IPS-20b (cell line): Measurements from ENCODE around the gene FKBP6.
"Not testable (repeated sequence)": the region's sequence is repeated elsewhere in the genome, so short reads cannot be mapped to it uniquely, and the experiment has no call there.

Experiments used
- H3K27ac ChIP-seq: one replicate; pipeline ENCODE4 v1.5.1; 2013; ENCODE audit warnings: low read length
- H3K27me3 ChIP-seq: 2 replicates; pipeline ENCODE4 v1.6.1; 2013; ENCODE audit warnings: mild to moderate bottlenecking, low read length, inconsistent platforms; ENCODE audit not compliant: insufficient read depth
- H3K36me3 ChIP-seq: 2 replicates; pipeline ENCODE4 v1.6.1; 2013; ENCODE audit warnings: low read depth, mild to moderate bottlenecking, inconsistent platforms, low read length, moderate library complexity; ENCODE audit not compliant: insufficient read depth
- H3K4me1 ChIP-seq: 2 replicates; pipeline ENCODE4 v1.6.1; 2013; ENCODE audit warnings: mild to moderate bottlenecking, control low read depth, inconsistent platforms, low read length, moderate library complexity; ENCODE audit not compliant: insufficient read depth
- H3K4me3 ChIP-seq: 2 replicates; pipeline ENCODE4 v1.5.1; 2013; ENCODE audit warnings: mild to moderate bottlenecking, low read length, inconsistent platforms
- H3K9ac ChIP-seq: 2 replicates; pipeline ENCODE4 v1.6.1; 2013; ENCODE audit warnings: low read depth, mild to moderate bottlenecking, inconsistent platforms, low read length, moderate library complexity
- H3K9me3 ChIP-seq: 2 replicates; pipeline ENCODE4 v1.6.1; 2013; ENCODE audit warnings: mild to moderate bottlenecking, low read depth, low read length, inconsistent platforms; ENCODE audit not compliant: insufficient read depth

The FKBP6 gene

GRCh38 chr7:73387221-73387828 is 59.4 kb downstream of the FKBP6 start:
- no peak overlapping the region for H3K4me3 ChIP-seq
- H3K9ac ChIP-seq: no peak overlapping the region
- H3K27ac ChIP-seq: no peak overlapping the region
- H3K9me3 ChIP-seq: peaks cover 5% of the 10 kb centered on the region; the same call in 1 of the 2 replicates
- peaks cover 3% of the 10 kb centered on the region; the same call in 1 of the 2 replicates for H3K27me3 ChIP-seq
- no peaks in the 10 kb centered on the region for H3K4me1 ChIP-seq
- no peaks in the 10 kb centered on the region for H3K36me3 ChIP-seq

DNA sequence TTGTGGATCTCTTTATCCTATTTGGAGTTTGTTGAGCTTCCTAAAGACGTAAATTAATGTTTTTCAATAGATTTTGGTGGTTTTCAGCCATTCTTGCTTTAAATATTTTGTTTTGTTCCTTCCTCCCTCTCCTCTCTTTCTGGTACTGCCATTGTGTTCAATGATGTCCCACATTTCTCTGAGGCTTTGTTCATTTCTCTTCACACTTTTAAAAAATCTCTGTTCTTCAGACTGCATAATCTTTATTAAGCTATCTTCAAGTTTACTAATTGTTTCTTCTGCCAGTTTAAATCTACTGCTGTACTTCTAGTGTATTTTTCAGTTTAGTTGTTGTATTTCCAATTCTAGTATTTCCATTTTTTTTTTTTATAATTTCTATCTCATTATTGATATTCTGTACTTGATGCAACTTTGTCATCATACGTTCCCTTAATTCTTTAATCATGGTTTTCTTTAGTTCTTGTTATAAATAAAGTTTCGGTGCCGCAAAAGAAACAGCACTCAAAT is 60.0 kb downstream of the FKBP6 start:
- Histone ChIP-seq H3K36me3 (no peaks in the 10 kb centered on the region), H3K4me3 (no peak overlapping the region), H3K9me3 (peaks cover 5% of the 10 kb centered on the region; the same call in 1 of the 2 replicates), H3K27ac (no peak overlapping the region), H3K27me3 (peaks cover 3% of the 10 kb centered on the region; the same call in 1 of the 2 replicates), H3K4me1 (no peaks in the 10 kb centered on the region), H3K9ac (no peak overlapping the region)

DNA sequence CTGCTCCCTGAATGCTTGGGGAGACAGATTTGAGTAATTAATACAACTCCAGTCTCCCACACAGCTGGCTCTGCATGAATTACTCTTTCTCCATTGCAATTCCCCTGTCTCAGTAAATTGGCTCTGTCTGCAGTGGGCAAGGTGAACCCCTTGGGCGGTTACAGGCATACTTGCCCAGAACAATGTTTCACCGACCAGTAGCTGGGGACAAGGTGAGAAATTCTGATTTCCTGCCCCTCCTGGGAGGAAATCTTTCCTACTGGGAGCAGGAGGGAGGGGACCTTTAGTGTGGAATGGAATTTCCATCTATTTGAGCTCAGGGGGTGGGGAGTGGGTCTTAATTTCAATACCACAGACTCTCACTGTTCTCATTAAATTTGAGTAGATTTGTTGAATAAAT is 63.4 kb downstream of the FKBP6 start:
- Histone ChIP-seq H3K9ac (no peak overlapping the region), H3K9me3 (peaks cover 5% of the 10 kb centered on the region; the same call in 1 of the 2 replicates), H3K27me3 (peaks cover 3% of the 10 kb centered on the region; the same call in 1 of the 2 replicates), H3K4me3 (no peak overlapping the region), H3K4me1 (no peaks in the 10 kb centered on the region), H3K27ac (no peak overlapping the region), H3K36me3 (no peaks in the 10 kb centered on the region)

GRCh38 chr7:73394422-73394821 is 66.5 kb downstream of the FKBP6 start:
- Histone ChIP-seq H3K4me1 (peaks cover 2% of the 10 kb centered on the region; the same call in 1 of the 2 replicates), H3K27me3 (peaks cover 3% of the 10 kb centered on the region; the same call in 1 of the 2 replicates), H3K9me3 (no peaks in the 10 kb centered on the region), H3K36me3 (no peaks in the 10 kb centered on the region), H3K9ac (no peak overlapping the region), H3K27ac (no peak overlapping the region), H3K4me3 (no peak overlapping the region)

DNA sequence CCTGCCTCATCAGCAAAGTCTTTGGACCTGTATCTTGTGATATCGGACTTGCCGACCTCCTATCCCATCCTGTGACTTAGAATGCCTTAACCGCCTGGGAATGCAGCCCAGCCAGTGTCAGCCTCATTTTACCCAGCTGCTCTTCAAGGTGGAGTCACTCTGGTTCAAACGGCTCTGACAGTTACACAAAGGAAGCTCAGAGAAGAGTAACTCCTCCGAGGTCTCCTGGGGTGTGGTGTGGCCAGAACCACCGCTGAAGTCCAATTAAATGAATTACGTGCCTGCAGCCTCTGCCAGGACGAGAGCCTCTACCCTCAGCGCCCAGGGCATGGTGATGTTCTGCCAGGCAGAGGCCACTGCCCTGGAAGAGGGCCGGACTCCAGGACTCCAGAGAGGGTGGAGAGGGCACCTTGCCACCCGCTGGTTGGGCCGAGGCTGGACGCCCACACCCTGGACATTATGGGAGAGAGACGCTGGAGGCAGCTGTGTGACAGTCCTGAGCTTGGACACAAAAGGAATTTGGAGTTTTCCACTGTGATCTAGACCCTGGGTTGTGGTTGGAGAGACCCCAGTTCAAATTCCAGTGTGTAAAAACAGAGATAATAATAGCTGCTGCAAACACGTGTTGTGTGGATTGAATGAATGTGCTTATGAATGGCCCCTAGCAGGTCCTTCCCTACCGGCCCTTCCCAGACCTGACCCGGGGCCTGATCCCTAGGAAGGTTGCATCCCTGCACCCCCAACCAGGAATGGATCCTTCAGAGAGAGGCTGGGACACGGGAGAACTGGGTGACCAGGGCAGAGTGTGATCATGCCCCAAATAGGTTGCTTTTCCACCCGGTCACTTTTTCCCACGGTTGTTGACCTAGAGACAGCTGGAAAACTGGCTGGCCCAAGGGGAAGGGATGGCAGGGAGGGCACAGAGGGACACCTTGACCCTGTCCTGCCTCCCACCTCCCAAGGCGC is 67.9 kb downstream of the FKBP6 start:
- Histone ChIP-seq H3K9ac (no peak overlapping the region), H3K27ac (no peak overlapping the region), H3K36me3 (no peaks in the 10 kb centered on the region), H3K27me3 (no peaks in the 10 kb centered on the region; the same call in 1 of the 2 replicates), H3K4me3 (no peak overlapping the region), H3K9me3 (no peaks in the 10 kb centered on the region), H3K4me1 (peaks cover 2% of the 10 kb centered on the region; the same call in 1 of the 2 replicates)

- no peaks in the 10 kb centered on the region for H3K27me3 ChIP-seq
- no peaks in the 10 kb centered on the region for H3K36me3 ChIP-seq
- peak overlapping the region; percentile 86 for H3K9ac ChIP-seq
- peak overlapping the region; percentile 74 for H3K4me3 ChIP-seq
- peaks cover 2% of the 10 kb centered on the region; the same call in 1 of the 2 replicates for H3K4me1 ChIP-seq
- no peaks in the 10 kb centered on the region for H3K9me3 ChIP-seq
- H3K27ac ChIP-seq: no peak overlapping the region
Measured at GRCh38 chr7:73397521-73398281, 69.7 kb downstream of the FKBP6 start.

DNA sequence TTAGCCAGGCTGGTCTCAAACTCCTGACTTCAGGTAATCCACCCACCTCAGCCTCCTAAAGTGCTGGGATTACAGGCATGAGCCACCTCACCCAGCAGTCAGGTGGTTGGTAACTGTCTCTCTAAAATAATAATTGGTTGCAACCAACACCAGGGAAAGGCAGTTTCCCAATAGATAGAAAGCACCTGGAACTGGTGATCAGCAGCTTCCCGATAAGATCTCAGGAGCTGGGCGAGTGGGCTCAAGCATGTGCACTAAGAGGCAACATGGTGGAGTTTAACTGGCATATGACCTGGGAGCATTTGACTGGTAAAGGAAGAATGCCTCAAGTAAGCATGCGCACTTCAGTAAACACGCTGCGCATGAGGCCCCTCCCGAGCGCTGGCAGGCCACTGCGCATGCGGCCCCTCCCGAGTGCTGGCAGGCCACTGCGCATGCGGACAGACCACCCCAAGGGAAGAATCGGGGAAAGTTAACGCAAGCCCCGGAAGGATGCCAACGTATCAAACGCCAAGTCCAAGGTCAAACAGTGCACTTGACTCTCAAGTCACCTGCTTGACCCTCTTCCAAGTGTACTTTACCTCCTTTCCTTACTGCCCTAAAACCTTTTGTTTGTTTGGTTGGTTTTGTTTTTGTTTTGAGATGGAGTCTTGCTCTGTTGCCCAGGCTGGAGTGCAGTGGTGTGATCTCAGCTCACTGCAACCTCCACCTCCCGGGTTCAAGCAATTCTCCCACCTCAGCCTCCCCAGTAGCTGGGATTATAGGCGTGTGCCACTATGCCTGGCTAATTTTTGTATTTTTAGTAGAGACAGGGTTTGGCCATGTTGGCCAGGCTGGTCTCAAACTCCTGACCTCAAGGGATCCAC is 71.5 kb downstream of the FKBP6 start:
- not testable (repeated sequence) for H3K27me3 ChIP-seq, H3K36me3 ChIP-seq, H3K4me1 ChIP-seq, H3K9me3 ChIP-seq, H3K9ac ChIP-seq, H3K4me3 ChIP-seq, H3K27ac ChIP-seq

- H3K4me1 ChIP-seq, H3K9ac ChIP-seq, H3K27ac ChIP-seq, H3K9me3 ChIP-seq, H3K36me3 ChIP-seq, H3K4me3 ChIP-seq, H3K27me3 ChIP-seq: not testable (repeated sequence)
Measured at GRCh38 chr7:73404860-73405259, 76.9 kb downstream of the FKBP6 start.
